HL-60 (cell line): ENCODE results near the gene EMC8.

ENCODE experiments used
- POLR2AphosphoS5 ChIP-seq: IDR thresholded peaks from 2 replicates; pipeline ENCODE4 v1.6.1; 2012; ENCODE audit warnings: low read depth
- TF ChIP-seq, protein P1 (sequence below): IDR thresholded peaks from one replicate; pipeline ENCODE4 v1.5.1; 2011; ENCODE audit warnings: low read length, control low read depth, inconsistent platforms; ENCODE audit not compliant: insufficient read depth

DNA sequence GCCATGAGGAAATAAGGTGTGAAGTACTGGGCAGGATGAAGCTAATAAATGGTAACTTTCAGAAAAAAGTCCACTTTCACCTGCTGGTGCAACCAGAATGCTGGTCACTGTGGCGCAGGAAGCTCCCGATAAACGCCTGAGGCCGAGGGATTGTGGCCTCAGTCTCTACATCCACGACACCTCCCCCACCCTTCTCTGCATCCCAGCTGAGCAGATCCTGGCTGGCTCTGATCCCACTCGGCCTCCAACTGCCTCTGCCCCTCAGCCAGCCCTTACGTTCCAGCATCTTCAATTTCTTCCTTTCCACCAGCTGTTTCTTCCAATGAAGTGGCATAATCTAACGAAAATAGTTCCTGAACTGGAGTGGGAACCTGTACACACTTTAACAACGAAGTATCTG is 49.6 kb upstream of the EMC8 start:
- TF ChIP-seq, protein P1, sequence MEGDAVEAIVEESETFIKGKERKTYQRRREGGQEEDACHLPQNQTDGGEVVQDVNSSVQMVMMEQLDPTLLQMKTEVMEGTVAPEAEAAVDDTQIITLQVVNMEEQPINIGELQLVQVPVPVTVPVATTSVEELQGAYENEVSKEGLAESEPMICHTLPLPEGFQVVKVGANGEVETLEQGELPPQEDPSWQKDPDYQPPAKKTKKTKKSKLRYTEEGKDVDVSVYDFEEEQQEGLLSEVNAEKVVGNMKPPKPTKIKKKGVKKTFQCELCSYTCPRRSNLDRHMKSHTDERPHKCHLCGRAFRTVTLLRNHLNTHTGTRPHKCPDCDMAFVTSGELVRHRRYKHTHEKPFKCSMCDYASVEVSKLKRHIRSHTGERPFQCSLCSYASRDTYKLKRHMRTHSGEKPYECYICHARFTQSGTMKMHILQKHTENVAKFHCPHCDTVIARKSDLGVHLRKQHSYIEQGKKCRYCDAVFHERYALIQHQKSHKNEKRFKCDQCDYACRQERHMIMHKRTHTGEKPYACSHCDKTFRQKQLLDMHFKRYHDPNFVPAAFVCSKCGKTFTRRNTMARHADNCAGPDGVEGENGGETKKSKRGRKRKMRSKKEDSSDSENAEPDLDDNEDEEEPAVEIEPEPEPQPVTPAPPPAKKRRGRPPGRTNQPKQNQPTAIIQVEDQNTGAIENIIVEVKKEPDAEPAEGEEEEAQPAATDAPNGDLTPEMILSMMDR = no peak
- TF ChIP-seq POLR2AphosphoS5 = no peak
